Astrocyte (in vitro differentiated cells and primary cell): ENCODE data around the gene GPR89A. TPM values are rescaled to one million over a fixed set of nuclear protein-coding genes. Genes with fewer than 3 reads are reported as not detected.

Experiments used
- DNase-seq: peaks from one replicate; pipeline ENCODE4 v3.0.0-alpha.2; 2010; ENCODE audit warnings: low read depth
- FAIRE-seq: peaks from 2 replicates; lab custom pipeline; 2011; peaks lifted over from hg19 to GRCh38; lab: Jason Lieb, UNC
- H2AFZ ChIP-seq: 2 replicates; pipeline ENCODE4 v1.6.0; 2012; ENCODE audit warnings: low read depth, low read length, inconsistent platforms
- H3K27ac ChIP-seq: 2 replicates; pipeline ENCODE4 v1.5.1; 2011; ENCODE audit warnings: low read depth, low read length, inconsistent platforms
- H3K27me3 ChIP-seq: 2 replicates; pipeline ENCODE4 v1.6.0; 2011; ENCODE audit warnings: low read length, inconsistent platforms; ENCODE audit not compliant: insufficient read depth
- H3K36me3 ChIP-seq: 2 replicates; pipeline ENCODE4 v1.5.1; 2011; ENCODE audit warnings: low read length, inconsistent platforms; ENCODE audit not compliant: insufficient read depth
- H3K4me1 ChIP-seq: 2 replicates; pipeline ENCODE4 v1.5.1; 2011; ENCODE audit warnings: low read length, inconsistent platforms; ENCODE audit not compliant: insufficient read depth
- H3K4me2 ChIP-seq: 2 replicates; pipeline ENCODE4 v1.6.0; 2012; ENCODE audit warnings: low read length, inconsistent platforms
- H3K4me3 ChIP-seq: 2 replicates; pipeline ENCODE4 v1.5.1; 2011; ENCODE audit warnings: low read depth, mild to moderate bottlenecking, low read length, inconsistent platforms; ENCODE audit not compliant: insufficient read depth
- H3K79me2 ChIP-seq: 2 replicates; pipeline ENCODE4 v1.6.0; 2012; ENCODE audit warnings: mild to moderate bottlenecking, low read length, inconsistent platforms; ENCODE audit not compliant: insufficient read depth
- H3K9ac ChIP-seq: 2 replicates; pipeline ENCODE4 v1.6.0; 2012; ENCODE audit warnings: mild to moderate bottlenecking, low read length, inconsistent platforms
- H3K9me3 ChIP-seq: 2 replicates; pipeline ENCODE4 v1.5.1; 2012; ENCODE audit warnings: low read depth, mild to moderate bottlenecking, low read length, inconsistent platforms; ENCODE audit not compliant: insufficient read depth
- H4K20me1 ChIP-seq: 2 replicates; pipeline ENCODE4 v1.6.0; 2012; ENCODE audit warnings: low read length, inconsistent platforms; ENCODE audit not compliant: insufficient read depth
- H3K27ac Mint-ChIP-seq: one replicate; pipeline ENCODE4 v1.8.0; 2021; ENCODE audit warnings: mild to moderate bottlenecking, mixed read lengths; ENCODE audit not compliant: unreplicated experiment
- H3K27me3 Mint-ChIP-seq: one replicate; pipeline ENCODE4 v1.8.0; 2021; ENCODE audit warnings: low read depth, mixed read lengths; ENCODE audit not compliant: unreplicated experiment
- H3K36me3 Mint-ChIP-seq: one replicate; pipeline ENCODE4 v1.8.0; 2021; ENCODE audit warnings: low read depth, mixed read lengths; ENCODE audit not compliant: unreplicated experiment
- H3K4me1 Mint-ChIP-seq: one replicate; pipeline ENCODE4 v1.8.0; 2021; ENCODE audit warnings: low read depth, mixed read lengths; ENCODE audit not compliant: unreplicated experiment
- H3K4me3 Mint-ChIP-seq: one replicate; pipeline ENCODE4 v1.8.0; 2021; ENCODE audit warnings: mild to moderate bottlenecking, moderate library complexity, mixed read lengths; ENCODE audit not compliant: unreplicated experiment
- H3K9me3 Mint-ChIP-seq: one replicate; pipeline ENCODE4 v1.8.0; 2021; ENCODE audit warnings: mild to moderate bottlenecking, mixed read lengths; ENCODE audit not compliant: unreplicated experiment
- CTCF ChIP-seq: IDR thresholded peaks from 2 replicates; pipeline ENCODE4 v1.5.1; 2011; ENCODE audit warnings: low read depth, mild to moderate bottlenecking, inconsistent platforms, low read length, moderate library complexity; ENCODE audit not compliant: insufficient read depth
- EZH2 ChIP-seq: IDR thresholded peaks from 2 replicates; pipeline ENCODE4 v1.6.1; 2012; ENCODE audit warnings: mild to moderate bottlenecking, low read length, inconsistent platforms; ENCODE audit not compliant: insufficient read depth
- total RNA-seq: library from RNA; stranded (reverse); gene quantifications from 2 replicates; pipeline ENCODE4 v1.2.1, GENCODE V29; 2021

The GPR89A gene
- total RNA-seq, 1 donor from 2014 or later = 19.1 TPM

GRCh38 chr1:145706086-145706664 lies 98.4 kb downstream of the GPR89A start:
- Histone ChIP-seq H2AFZ (no peak overlapping the region), H3K9me3 (no peaks in the 10 kb centered on the region), H3K4me1 (peaks cover 8% of the 10 kb centered on the region), H3K4me3 (no peak overlapping the region), H3K9ac (no peak overlapping the region), H4K20me1 (no peaks in the 10 kb centered on the region), H3K36me3 (no peaks in the 10 kb centered on the region), H3K79me2 (no peaks in the 10 kb centered on the region), H3K27me3 (no peaks in the 10 kb centered on the region), H3K4me2 (peak overlapping the region; percentile 14), H3K27ac (no peak overlapping the region)
- DNase-seq (peak; percentile 30), FAIRE-seq (no peak)
- TF ChIP-seq EZH2 (no peak), CTCF (no peak)
- Mint-ChIP-seq H3K4me3 (no peak overlapping the region), H3K36me3 (no peaks in the 10 kb centered on the region), H3K27me3 (peaks cover 2% of the 10 kb centered on the region), H3K4me1 (peaks cover 24% of the 10 kb centered on the region), H3K9me3 (no peaks in the 10 kb centered on the region), H3K27ac (peak overlapping the region; percentile 20)

- TF ChIP-seq CTCF (no peak), EZH2 (no peak)
- Mint-ChIP-seq H3K4me3 (no peak within 1 kb of the TSS), H3K27ac (peak within 1 kb of the TSS; percentile 73), H3K27me3 (peaks cover 2% of the 10 kb centered on the region), H3K9me3 (no peaks in the 10 kb centered on the region), H3K36me3 (no peaks in the 10 kb centered on the region), H3K4me1 (peaks cover 19% of the 10 kb centered on the region)
- H3K9me3 ChIP-seq = no peaks in the 10 kb centered on the region
- no peaks in the 10 kb centered on the region for H3K79me2 ChIP-seq
- H3K4me1 ChIP-seq = peaks cover 8% of the 10 kb centered on the region
- H3K27ac ChIP-seq = no peak within 1 kb of the TSS
- no peaks in the 10 kb centered on the region for H3K27me3 ChIP-seq
- no peak within 1 kb of the TSS for H3K4me3 ChIP-seq
- H2AFZ ChIP-seq = no peak within 1 kb of the TSS
- DNase-seq (no peak), FAIRE-seq (no peak)
- no peaks in the 10 kb centered on the region for H3K36me3 ChIP-seq
- no peaks in the 10 kb centered on the region for H4K20me1 ChIP-seq
- H3K4me2 ChIP-seq = peak within 1 kb of the TSS; percentile 14
- no peak within 1 kb of the TSS for H3K9ac ChIP-seq
Measured at GRCh38 chr1:145707183-145707867, 99.5 kb downstream of the GPR89A start, which contains the start of gene PDZK1. TSS of gene PDZK1 (minus strand) at chr1:145707368. CDS start at chr1:145688021, 19,347 bp downstream.

- Histone ChIP-seq H3K79me2 (no peaks in the 10 kb centered on the region), H3K36me3 (no peaks in the 10 kb centered on the region), H2AFZ (no peak overlapping the region), H4K20me1 (no peaks in the 10 kb centered on the region), H3K27ac (no peak overlapping the region), H3K4me1 (peaks cover 8% of the 10 kb centered on the region), H3K4me3 (no peak overlapping the region), H3K9ac (no peak overlapping the region), H3K9me3 (no peaks in the 10 kb centered on the region), H3K4me2 (no peak overlapping the region), H3K27me3 (no peaks in the 10 kb centered on the region)
- peaks cover 2% of the 10 kb centered on the region for H3K27me3 Mint-ChIP-seq
- no peaks in the 10 kb centered on the region for H3K9me3 Mint-ChIP-seq
- H3K36me3 Mint-ChIP-seq = no peaks in the 10 kb centered on the region
- no peak for FAIRE-seq
- peaks cover 19% of the 10 kb centered on the region for H3K4me1 Mint-ChIP-seq
- H3K27ac Mint-ChIP-seq = peak overlapping the region; percentile 73
- TF ChIP-seq CTCF = no peak
- no peak overlapping the region for H3K4me3 Mint-ChIP-seq
- DNase-seq = peak; percentile 50
Measured at GRCh38 chr1:145708063-145708462, 100.3 kb downstream of the GPR89A start.
